ENCODE measurements around the gene SYNE3.

SYNE3 gene

GRCh38 chr14:95531969-95532368 lies 15.5 kb upstream of the SYNE3 start:
- no peak overlapping the region for H3K27ac ChIP-seq (ENCODE audit: low read depth, low read length, severe bottlenecking)
- no peaks in the 10 kb centered on the region for H3K9me3 ChIP-seq (ENCODE audit: control insufficient read depth, low read length)
- peak overlapping the region; percentile 79 for H3K4me3 ChIP-seq (ENCODE audit: extremely low read depth, insufficient read depth, low read length, poor library complexity, severe bottlenecking)
- peaks cover 23% of the 10 kb centered on the region for H3K36me3 ChIP-seq (ENCODE audit: control insufficient read depth, insufficient read depth, low read length)
- H3K4me1 ChIP-seq (ENCODE audit: control insufficient read depth, insufficient read depth, low read length, poor library complexity, severe bottlenecking) = peaks cover 37% of the 10 kb centered on the region
- 66 to 74% methylated on average over 2 of the region's 3 CpGs for WGBS, 2 experiments (ENCODE audit: insufficient coverage in 2 of 2)

DNA sequence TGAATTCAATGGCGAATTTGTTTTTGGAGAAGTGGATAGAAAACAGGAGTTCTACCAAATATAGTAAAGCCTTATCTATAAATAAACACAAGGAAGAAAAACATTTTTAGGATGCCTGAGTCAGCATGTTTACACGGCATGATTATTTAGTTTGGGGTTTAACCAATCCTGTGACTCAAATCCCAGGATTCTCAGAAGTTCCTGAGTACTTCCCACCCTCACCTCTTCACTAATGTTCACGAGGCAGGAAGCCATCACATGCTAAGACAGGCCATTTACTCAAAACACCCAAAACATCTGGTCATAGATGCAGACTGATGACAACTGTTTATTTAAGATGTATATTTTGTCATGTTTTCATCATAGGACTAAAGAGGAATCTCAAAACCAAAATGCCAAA lies 15.0 kb upstream of the SYNE3 start:
- no peak overlapping the region for H3K4me3 ChIP-seq (ENCODE audit: extremely low read depth, insufficient read depth, low read length, poor library complexity, severe bottlenecking)
- WGBS, 2 experiments (ENCODE audit: insufficient coverage in 2 of 2) = 86 to 92% methylated on average over 1 to 2 of the region's 3 CpGs
- no peak overlapping the region for H3K27ac ChIP-seq (ENCODE audit: low read depth, low read length, severe bottlenecking)
- no peaks in the 10 kb centered on the region for H3K9me3 ChIP-seq (ENCODE audit: control insufficient read depth, low read length)
- peaks cover 33% of the 10 kb centered on the region for H3K4me1 ChIP-seq (ENCODE audit: control insufficient read depth, insufficient read depth, low read length, poor library complexity, severe bottlenecking)
- H3K36me3 ChIP-seq (ENCODE audit: control insufficient read depth, insufficient read depth, low read length) = peaks cover 23% of the 10 kb centered on the region

- Histone ChIP-seq H3K36me3 (ENCODE audit: control insufficient read depth, insufficient read depth, low read length) (peaks cover 23% of the 10 kb centered on the region), H3K27ac (ENCODE audit: low read depth, low read length, severe bottlenecking) (peak overlapping the region; percentile 23), H3K4me1 (ENCODE audit: control insufficient read depth, insufficient read depth, low read length, poor library complexity, severe bottlenecking) (peaks cover 31% of the 10 kb centered on the region), H3K4me3 (ENCODE audit: extremely low read depth, insufficient read depth, low read length, poor library complexity, severe bottlenecking) (no peak overlapping the region), H3K9me3 (ENCODE audit: control insufficient read depth, low read length) (no peaks in the 10 kb centered on the region)
- WGBS, 2 experiments (ENCODE audit: insufficient coverage in 2 of 2) = 92 to 95% methylated on average over 6 to 9 of the region's 13 CpGs
These were observed 14.2 kb upstream of the SYNE3 start for GRCh38 chr14:95530473-95531276.

- no peak overlapping the region for H3K27ac ChIP-seq (ENCODE audit: low read depth, low read length, severe bottlenecking)
- no peak overlapping the region for H3K4me3 ChIP-seq (ENCODE audit: extremely low read depth, insufficient read depth, low read length, poor library complexity, severe bottlenecking)
- H3K36me3 ChIP-seq (ENCODE audit: control insufficient read depth, insufficient read depth, low read length) = peaks cover 23% of the 10 kb centered on the region
- no peaks in the 10 kb centered on the region for H3K9me3 ChIP-seq (ENCODE audit: control insufficient read depth, low read length)
- WGBS, 2 experiments (ENCODE audit: insufficient coverage in 2 of 2) = 82 to 87% methylated on average over 4 to 6 of the region's 7 CpGs
- peaks cover 42% of the 10 kb centered on the region for H3K4me1 ChIP-seq (ENCODE audit: control insufficient read depth, insufficient read depth, low read length, poor library complexity, severe bottlenecking)
These were observed 12.8 kb upstream of the SYNE3 start for GRCh38 chr14:95529216-95529615.

DNA sequence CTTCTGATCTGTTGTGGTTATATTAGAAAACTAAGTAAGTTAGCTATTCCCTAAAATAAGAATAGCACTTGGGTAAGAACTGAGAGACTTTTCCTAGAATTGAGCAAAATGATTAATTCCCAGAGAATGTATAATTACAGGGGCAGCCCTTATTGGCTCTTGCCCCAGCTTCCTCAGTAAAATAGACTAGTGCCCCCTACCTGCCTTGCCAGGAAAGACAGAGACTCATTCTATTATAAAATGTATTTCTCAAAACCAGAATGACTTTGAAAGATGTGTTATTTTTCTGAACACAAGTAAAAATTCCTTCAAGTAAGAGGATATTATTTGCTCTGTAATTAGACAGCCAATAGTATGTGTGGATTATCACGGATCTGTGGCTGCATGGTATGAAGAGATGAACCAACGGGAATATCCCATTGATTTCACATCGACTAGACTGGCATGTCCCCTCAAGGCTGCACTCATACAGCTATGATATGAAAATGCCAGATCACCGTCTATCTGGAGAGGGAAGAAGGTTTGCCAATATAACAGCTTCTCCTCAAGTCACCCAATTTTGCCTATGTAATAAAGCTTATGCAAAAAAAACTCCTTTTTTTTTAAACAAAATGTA lies 11.0 kb upstream of the SYNE3 start:
- H3K4me1 ChIP-seq (ENCODE audit: control insufficient read depth, insufficient read depth, low read length, poor library complexity, severe bottlenecking) = peaks cover 50% of the 10 kb centered on the region
- no peak overlapping the region for H3K27ac ChIP-seq (ENCODE audit: low read depth, low read length, severe bottlenecking)
- H3K36me3 ChIP-seq (ENCODE audit: control insufficient read depth, insufficient read depth, low read length) = peaks cover 19% of the 10 kb centered on the region
- no peak overlapping the region for H3K4me3 ChIP-seq (ENCODE audit: extremely low read depth, insufficient read depth, low read length, poor library complexity, severe bottlenecking)
- WGBS, 2 experiments (ENCODE audit: insufficient coverage in 2 of 2) = 70 to 81% methylated on average over 3 to 4 of the region's 4 CpGs
- no peaks in the 10 kb centered on the region for H3K9me3 ChIP-seq (ENCODE audit: control insufficient read depth, low read length)

DNA sequence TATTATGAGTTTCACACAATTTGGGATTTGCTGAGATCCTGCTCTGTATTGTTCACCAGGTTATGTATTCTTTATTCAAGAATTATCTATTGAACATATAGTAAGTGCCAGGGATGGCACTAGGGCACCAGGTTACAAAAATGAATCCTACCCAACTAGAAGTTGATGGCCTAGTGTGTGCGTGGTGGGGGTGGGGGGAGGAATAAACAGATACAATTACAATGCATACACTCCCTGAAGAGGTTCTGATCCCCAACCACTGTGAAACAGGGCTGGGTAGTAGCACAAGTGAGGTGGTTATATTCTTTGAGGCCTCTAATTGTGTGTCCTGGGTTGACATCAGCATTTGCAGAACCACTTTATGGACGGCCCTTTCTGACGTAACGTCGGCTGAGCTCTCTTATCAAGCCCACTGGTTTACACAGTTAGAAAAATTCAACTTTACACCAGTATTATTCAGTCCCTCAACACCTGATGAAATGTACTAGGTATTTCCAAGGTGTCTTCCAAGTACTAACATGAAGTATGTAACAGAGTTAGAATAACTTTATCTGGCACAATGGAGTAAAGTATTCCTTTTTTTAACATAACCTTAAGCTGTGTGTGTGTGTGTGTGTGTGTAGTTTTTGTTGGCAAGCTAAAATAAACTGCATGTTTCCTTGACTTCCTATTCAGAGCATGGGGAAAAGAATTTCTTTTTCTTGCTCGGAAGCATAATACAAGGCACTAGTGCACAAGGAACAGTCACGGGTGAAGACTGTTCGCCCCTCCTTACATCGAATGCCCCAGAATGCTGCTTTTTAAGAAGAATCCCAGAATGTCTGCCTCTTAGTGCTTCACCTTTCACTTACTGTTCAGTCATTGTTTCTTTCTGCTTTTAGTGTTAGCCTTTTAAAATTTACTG lies 10.3 kb upstream of the SYNE3 start:
- Histone ChIP-seq H3K36me3 (ENCODE audit: control insufficient read depth, insufficient read depth, low read length) (peaks cover 14% of the 10 kb centered on the region), H3K4me3 (ENCODE audit: extremely low read depth, insufficient read depth, low read length, poor library complexity, severe bottlenecking) (no peak overlapping the region), H3K27ac (ENCODE audit: low read depth, low read length, severe bottlenecking) (no peak overlapping the region), H3K4me1 (ENCODE audit: control insufficient read depth, insufficient read depth, low read length, poor library complexity, severe bottlenecking) (peaks cover 43% of the 10 kb centered on the region), H3K9me3 (ENCODE audit: control insufficient read depth, low read length) (no peaks in the 10 kb centered on the region)
- 83 to 86% methylated on average over 4 to 8 of the region's 9 CpGs for WGBS, 2 experiments (ENCODE audit: insufficient coverage in 2 of 2)

GRCh38 chr14:95525999-95526398 lies 9.5 kb upstream of the SYNE3 start:
- H3K27ac ChIP-seq (ENCODE audit: low read depth, low read length, severe bottlenecking) = no peak overlapping the region
- WGBS, 2 experiments (ENCODE audit: insufficient coverage in 2 of 2) = 70 to 77% methylated on average over 5 of the region's 5 CpGs
- H3K9me3 ChIP-seq (ENCODE audit: control insufficient read depth, low read length) = no peaks in the 10 kb centered on the region
- no peak overlapping the region for H3K4me3 ChIP-seq (ENCODE audit: extremely low read depth, insufficient read depth, low read length, poor library complexity, severe bottlenecking)
- peaks cover 36% of the 10 kb centered on the region for H3K4me1 ChIP-seq (ENCODE audit: control insufficient read depth, insufficient read depth, low read length, poor library complexity, severe bottlenecking)
- H3K36me3 ChIP-seq (ENCODE audit: control insufficient read depth, insufficient read depth, low read length) = peaks cover 8% of the 10 kb centered on the region

GRCh38 chr14:95524706-95525512 lies 8.5 kb upstream of the SYNE3 start:
- Histone ChIP-seq H3K9me3 (ENCODE audit: control insufficient read depth, low read length) (no peaks in the 10 kb centered on the region), H3K27ac (ENCODE audit: low read depth, low read length, severe bottlenecking) (no peak overlapping the region), H3K4me1 (ENCODE audit: control insufficient read depth, insufficient read depth, low read length, poor library complexity, severe bottlenecking) (peaks cover 35% of the 10 kb centered on the region), H3K36me3 (ENCODE audit: control insufficient read depth, insufficient read depth, low read length) (no peaks in the 10 kb centered on the region), H3K4me3 (ENCODE audit: extremely low read depth, insufficient read depth, low read length, poor library complexity, severe bottlenecking) (no peak overlapping the region)
- WGBS, 2 experiments (ENCODE audit: insufficient coverage in 2 of 2) = 90 to 100% methylated on average over 5 to 6 of the region's 6 CpGs

GRCh38 chr14:95523815-95524448 lies 7.5 kb upstream of the SYNE3 start:
- 78 to 80% methylated on average over 4 to 7 of the region's 11 CpGs for WGBS, 2 experiments (ENCODE audit: insufficient coverage in 2 of 2)
- H3K4me3 ChIP-seq (ENCODE audit: extremely low read depth, insufficient read depth, low read length, poor library complexity, severe bottlenecking) = no peak overlapping the region

More at GRCh38 chr14:95523815-95524448, 7.5 kb upstream of the SYNE3 start:
- Histone ChIP-seq H3K9me3 (ENCODE audit: control insufficient read depth, low read length) (no peaks in the 10 kb centered on the region), H3K27ac (ENCODE audit: low read depth, low read length, severe bottlenecking) (peak overlapping the region; percentile 26), H3K36me3 (ENCODE audit: control insufficient read depth, insufficient read depth, low read length) (no peaks in the 10 kb centered on the region), H3K4me1 (ENCODE audit: control insufficient read depth, insufficient read depth, low read length, poor library complexity, severe bottlenecking) (peaks cover 43% of the 10 kb centered on the region)

All from mesodermal cell (in vitro differentiated cells).